GM19438 (cell line): ENCODE results near the gene APOBEC3H.

ENCODE experiments used
- ATAC-seq: cut with Tn5 transposase; IDR thresholded peaks from one replicate; pipeline ENCODE4 v1.9.1; 2021; ENCODE audit warnings: low read depth; ENCODE audit not compliant: unreplicated experiment

Gene APOBEC3H

GRCh38 chr22:39132871-39133524 lies 36.0 kb downstream of the APOBEC3H start:
- no peak for ATAC-seq

- ATAC-seq: no peak
Observed at GRCh38 chr22:39133871-39134270, 36.8 kb downstream of the APOBEC3H start.

GRCh38 chr22:39134366-39135091 lies 37.5 kb downstream of the APOBEC3H start:
- no peak for ATAC-seq

- no peak for ATAC-seq
Observed at GRCh38 chr22:39135092-39135896, 38.2 kb downstream of the APOBEC3H start.

GRCh38 chr22:39136317-39136716 lies 39.3 kb downstream of the APOBEC3H start:
- no peak for ATAC-seq

GRCh38 chr22:39138357-39138997 lies 41.4 kb downstream of the APOBEC3H start:
- no peak for ATAC-seq

GRCh38 chr22:39139933-39140332 lies 42.9 kb downstream of the APOBEC3H start:
- ATAC-seq: no peak

- no peak for ATAC-seq
Observed at GRCh38 chr22:39142088-39142680, 45.1 kb downstream of the APOBEC3H start.

GRCh38 chr22:39144101-39144767 lies 47.2 kb downstream of the APOBEC3H start:
- peak; percentile 32 for ATAC-seq

GRCh38 chr22:39146256-39147101 lies 49.4 kb downstream of the APOBEC3H start:
- ATAC-seq: no peak

GRCh38 chr22:39147335-39148025 lies 50.4 kb downstream of the APOBEC3H start:
- ATAC-seq: no peak

GRCh38 chr22:39148026-39148726 lies 51.1 kb downstream of the APOBEC3H start:
- ATAC-seq: no peak

- ATAC-seq: no peak
Observed at GRCh38 chr22:39148727-39149535, 51.9 kb downstream of the APOBEC3H start.

- ATAC-seq: no peak
Observed at GRCh38 chr22:39149915-39150847, 53.1 kb downstream of the APOBEC3H start.

GRCh38 chr22:39150848-39151215 lies 53.8 kb downstream of the APOBEC3H start:
- no peak for ATAC-seq

GRCh38 chr22:39151329-39151975 lies 54.4 kb downstream of the APOBEC3H start:
- ATAC-seq: no peak
